Esophagus squamous epithelium (tissue), 5 donors: ENCODE results near the gene RER1. TPM values are rescaled to one million over a fixed set of nuclear protein-coding genes. Genes with fewer than 3 reads are reported as not detected.
A peak's percentile ranks its signal among the peaks of the same experiment; 100 is the strongest.

Experiments
- DNase-seq: peaks from one replicate; lab custom pipeline; 2025; lab: John Stamatoyannopoulos, UW
- H3K27ac ChIP-seq, 4 donors: fragments of 200-600 bp; sonication (generic); one replicate each; pipeline ENCODE4 v1.5.1; 2016 to 2019; ENCODE audit warnings: mild to moderate bottlenecking in 1 of 4
- H3K27me3 ChIP-seq, 4 donors: fragments of 200-600 bp; sonication (generic); 1 replicate in 3 of 4; 2 replicates in 1 of 4; pipeline versions ENCODE4 v1.5.1 to v1.6.0; 2017 to 2021; ENCODE audit warnings: antibody characterized with exemption in 1 of 4
- H3K36me3 ChIP-seq, 3 donors: fragments of 200-600 bp; sonication (generic); one replicate each; pipeline ENCODE4 v1.5.1; 2016 to 2019
- H3K4me1 ChIP-seq, 3 donors: fragments of 200-600 bp; sonication (generic); one replicate each; pipeline ENCODE4 v1.5.1; 2017 to 2019
- H3K4me3 ChIP-seq, 4 donors: fragments of 200-600 bp; sonication (generic); 1 replicate in 3 of 4; 2 replicates in 1 of 4; pipeline ENCODE4 v1.5.1; 2016 to 2019; ENCODE audit warnings: mild to moderate bottlenecking in 2 of 4, moderate library complexity in 1 of 4
- H3K9me3 ChIP-seq, 3 donors: fragments of 200-600 bp; sonication (generic); one replicate each; pipeline ENCODE4 v1.5.1; 2016 to 2019
- CTCF ChIP-seq, 6 experiments: fragments of 450-650 bp in 4 of 6; fragments of 200-600 bp in 2 of 6; sonication (generic) in 2 of 6; IDR thresholded peaks; one replicate each; pipeline ENCODE4 v1.5.1; 2016 to 2019; ENCODE audit warnings: antibody characterized with exemption in 6 of 6, mild to moderate bottlenecking in 4 of 6, moderate library complexity in 4 of 6
- POLR2A ChIP-seq, 4 donors: fragments of 450-650 bp; IDR thresholded peaks; one replicate each; pipeline ENCODE4 v1.6.1; 2017; ENCODE audit warnings: antibody characterized with exemption in 4 of 4, mild to moderate bottlenecking in 4 of 4, moderate library complexity in 3 of 4
- WGBS, 2 donors: methylation state at CpG; one replicate each; pipeline ENCODE4 v1.1.5; 2018; 5-methylcytosine and 5-hydroxymethylcytosine counted together
- intact Hi-C: fragments of 100-400 bp; cut with DNase I; formaldehyde crosslinking; loops from one replicate; pipeline ENCODE4 v1.15.0; 2022
- total RNA-seq, 4 donors: library from RNA; depleted of rRNA; stranded (reverse); fragments of >200 nt; gene quantifications; one replicate each; pipeline ENCODE4 v1.1.0, GENCODE V29; 2016
- donor health status: DM: yes; HTN: yes; CAD: no.

Gene RER1
- total RNA-seq, 4 donors from 2014 or later: 63.3 to 136 (median 75.7) TPM

GRCh38 chr1:2407991-2408275 is 16.3 kb downstream of the RER1 start:
- H3K4me3 ChIP-seq: no peak overlapping the region
- H3K36me3 ChIP-seq: peaks cover 13 to 77% (median 37%) of the 10 kb centered on the region in 3 donors
- peaks cover 6 to 29% (median 7%) of the 10 kb centered on the region in 3 donors for H3K4me1 ChIP-seq
- no peak overlapping the region for H3K27ac ChIP-seq
- no peaks in the 10 kb centered on the region for H3K27me3 ChIP-seq
- intact Hi-C loops: no loop called here
- TF ChIP-seq POLR2A (IDR thresholded peaks at IDR 0.05): no peak
- TF ChIP-seq CTCF (IDR thresholded peaks at IDR 0.05): no peak
- no peaks in the 10 kb centered on the region for H3K9me3 ChIP-seq
- WGBS, 2 donors: 65 to 91% methylated on average over 2 to 7 of the region's 8 CpGs
- DNase-seq: no peak

GRCh38 chr1:2408456-2408855 is 16.8 kb downstream of the RER1 start:
- no peak for TF ChIP-seq POLR2A (IDR thresholded peaks at IDR 0.05)
- no peak for TF ChIP-seq CTCF (IDR thresholded peaks at IDR 0.05)
- no peak overlapping the region for H3K4me3 ChIP-seq
- intact Hi-C loops: no loop called here
- no peak for DNase-seq
- 93% methylated on average over 3 of the region's 24 CpGs; no CpG with 5 or more reads in 1 of the 2 donors for WGBS, 2 donors
- H3K4me1 ChIP-seq: peaks cover 11 to 34% (median 11%) of the 10 kb centered on the region in 3 donors
- H3K36me3 ChIP-seq: peaks cover 10 to 72% (median 32%) of the 10 kb centered on the region in 3 donors
- no peaks in the 10 kb centered on the region for H3K9me3 ChIP-seq
- H3K27ac ChIP-seq: no peak overlapping the region
- H3K27me3 ChIP-seq: no peaks in the 10 kb centered on the region

DNA sequence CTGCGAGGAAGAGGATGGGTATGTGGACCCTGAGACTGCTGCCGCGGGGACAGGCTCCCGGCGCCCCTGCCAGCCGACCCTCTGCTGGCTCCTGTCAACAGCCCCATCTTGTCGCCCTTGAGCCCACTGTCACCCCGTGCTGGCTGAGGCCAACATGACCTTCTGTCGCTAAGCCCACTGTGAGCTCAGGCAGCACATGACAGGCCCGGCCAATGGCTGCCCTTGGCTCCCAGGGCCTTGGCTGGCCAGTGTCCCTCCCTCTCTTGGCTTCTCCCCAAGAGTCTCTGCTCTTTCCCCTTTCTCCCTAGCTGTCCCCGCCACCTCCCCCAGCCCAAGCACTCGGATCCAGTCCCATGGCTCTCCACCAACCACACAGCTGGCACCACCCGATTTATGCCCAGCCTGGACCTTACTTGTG is 17.2 kb downstream of the RER1 start:
- H3K4me3 ChIP-seq: no peak overlapping the region
- H3K27me3 ChIP-seq: no peaks in the 10 kb centered on the region
- peaks cover 10 to 67% (median 28%) of the 10 kb centered on the region in 3 donors for H3K36me3 ChIP-seq
- TF ChIP-seq POLR2A (IDR thresholded peaks at IDR 0.05) (no peak), CTCF (IDR thresholded peaks at IDR 0.05) (no peak)
- no peaks in the 10 kb centered on the region for H3K9me3 ChIP-seq
- peaks cover 16 to 38% (median 16%) of the 10 kb centered on the region in 3 donors for H3K4me1 ChIP-seq
- H3K27ac ChIP-seq: no peak overlapping the region
- no peak for DNase-seq
- 48 to 87% methylated on average over 3 to 11 of the region's 13 CpGs for WGBS, 2 donors
- intact Hi-C loops: no loop called here

DNA sequence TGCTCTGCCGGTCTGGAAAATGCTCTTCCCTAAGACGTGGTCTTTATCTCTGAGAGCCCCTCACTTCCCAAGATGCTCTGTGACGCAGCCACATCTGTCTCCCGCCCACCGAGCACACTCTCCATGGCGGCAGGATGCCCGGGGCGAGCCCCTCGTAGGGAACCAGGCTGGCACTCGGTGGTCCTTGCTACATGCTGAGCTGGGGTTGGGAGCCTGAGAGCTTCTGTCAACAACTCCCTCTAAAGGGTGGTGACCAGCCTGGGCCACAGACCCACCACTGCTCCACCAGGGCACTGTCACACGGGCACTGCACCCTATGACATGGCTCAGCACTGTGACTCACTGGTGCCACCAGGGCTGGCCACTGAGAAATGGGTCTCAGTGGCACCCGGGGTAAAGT is 18.1 kb downstream of the RER1 start:
- intact Hi-C loops: loop anchor here (5.0 kb wide), 1 partner anchor 138 kb away; no protein-coding TSS in a partner anchor
- TF ChIP-seq CTCF (IDR thresholded peaks at IDR 0.05): no peak
- TF ChIP-seq POLR2A (IDR thresholded peaks at IDR 0.05): no peak

GRCh38 chr1:2411801-2412394 is 20.3 kb downstream of the RER1 start:
- intact Hi-C loops: loop anchor here (5.0 kb wide), 1 partner anchor 135 kb away; no protein-coding TSS in a partner anchor
- H3K36me3 ChIP-seq: peaks cover 0 to 37% (median 6%) of the 10 kb centered on the region in 3 donors
- H3K4me1 ChIP-seq: peaks cover 33 to 53% (median 33%) of the 10 kb centered on the region in 3 donors
- H3K9me3 ChIP-seq: no peaks in the 10 kb centered on the region
- peak overlapping the region; percentile 70 to 100 (median 97) for H3K4me3 ChIP-seq
- no peak for DNase-seq
- 0% methylated on average over 1 of the region's 38 CpGs; no CpG with 5 or more reads in 1 of the 2 donors for WGBS, 2 donors
- peak overlapping the region; percentile 87 to 96 (median 94) for H3K27ac ChIP-seq
- peaks cover 0 to 15% (median 0%) of the 10 kb centered on the region in 4 donors for H3K27me3 ChIP-seq
- TF ChIP-seq CTCF (IDR thresholded peaks at IDR 0.05): peak in 1 of 6 experiments; percentile 6
- no peak for TF ChIP-seq POLR2A (IDR thresholded peaks at IDR 0.05)

More for the DNA sequence above, 18.1 kb downstream of the RER1 start:
- Histone ChIP-seq H3K27ac (no peak overlapping the region), H3K27me3 (no peaks in the 10 kb centered on the region), H3K4me1 (peaks cover 23 to 38% (median 24%) of the 10 kb centered on the region in 3 donors), H3K9me3 (no peaks in the 10 kb centered on the region), H3K4me3 (no peak overlapping the region), H3K36me3 (peaks cover 7 to 59% (median 20%) of the 10 kb centered on the region in 3 donors)
- no peak for DNase-seq
- WGBS, 2 donors: 90 to 98% methylated on average over 4 to 5 of the region's 12 CpGs
